Uterus (tissue), 2 donors: ENCODE data around the gene C16orf95.

Experiments
- POLR2A ChIP-seq, 2 donors: fragments of 450-650 bp; IDR thresholded peaks; one replicate each; pipeline ENCODE4 v1.6.1; 2016; ENCODE audit warnings: antibody characterized with exemption in 2 of 2, mild to moderate bottlenecking in 1 of 2, moderate library complexity in 1 of 2
- TF ChIP-seq, protein P1 (sequence below), 4 experiments: fragments of 200-600 bp in 2 of 4; fragments of 450-650 bp in 2 of 4; sonication (generic) in 2 of 4; IDR thresholded peaks; one replicate each; pipeline ENCODE4 v1.5.1; 2016 to 2019; ENCODE audit warnings: antibody characterized with exemption in 4 of 4, mild to moderate bottlenecking in 2 of 4, moderate library complexity in 1 of 4

DNA sequence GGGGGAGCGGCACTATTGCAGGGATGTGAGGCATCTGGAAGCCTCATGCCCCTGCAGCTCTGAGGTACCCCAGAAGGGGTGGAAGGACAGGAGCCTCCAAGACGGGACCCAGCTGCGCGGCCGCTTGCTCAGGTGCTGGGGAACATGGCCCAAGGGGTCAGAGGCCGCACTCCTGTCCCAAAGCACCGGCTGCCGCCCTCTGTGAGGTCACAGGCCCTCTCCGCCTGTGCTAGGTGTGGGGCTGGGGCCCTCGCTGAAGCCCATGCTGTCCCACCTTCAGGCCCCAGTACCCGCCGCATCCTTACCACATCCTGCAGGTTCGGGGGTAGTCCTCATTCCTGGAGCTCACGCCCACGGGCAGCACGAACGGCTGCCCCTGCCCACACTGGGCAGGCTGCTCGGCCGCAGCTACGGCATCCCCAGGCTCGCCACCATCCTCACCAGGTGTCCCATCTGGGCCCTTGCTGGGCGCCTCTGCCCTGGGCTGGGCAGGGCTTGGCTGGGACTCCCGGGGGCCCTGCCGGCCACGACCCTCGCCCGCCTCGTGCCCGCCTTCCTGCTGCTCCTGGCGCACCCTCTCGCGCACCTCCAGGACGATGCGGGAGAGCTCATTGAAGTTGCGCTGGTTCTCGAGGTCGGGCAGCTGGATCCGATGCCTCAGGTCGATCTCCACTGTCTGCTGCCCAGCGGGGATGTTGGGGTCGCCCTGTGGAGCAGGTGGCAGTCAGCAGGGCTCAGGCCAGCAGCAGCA, 16.6 kb upstream of the C16orf95 start:
- TF ChIP-seq, protein P1, sequence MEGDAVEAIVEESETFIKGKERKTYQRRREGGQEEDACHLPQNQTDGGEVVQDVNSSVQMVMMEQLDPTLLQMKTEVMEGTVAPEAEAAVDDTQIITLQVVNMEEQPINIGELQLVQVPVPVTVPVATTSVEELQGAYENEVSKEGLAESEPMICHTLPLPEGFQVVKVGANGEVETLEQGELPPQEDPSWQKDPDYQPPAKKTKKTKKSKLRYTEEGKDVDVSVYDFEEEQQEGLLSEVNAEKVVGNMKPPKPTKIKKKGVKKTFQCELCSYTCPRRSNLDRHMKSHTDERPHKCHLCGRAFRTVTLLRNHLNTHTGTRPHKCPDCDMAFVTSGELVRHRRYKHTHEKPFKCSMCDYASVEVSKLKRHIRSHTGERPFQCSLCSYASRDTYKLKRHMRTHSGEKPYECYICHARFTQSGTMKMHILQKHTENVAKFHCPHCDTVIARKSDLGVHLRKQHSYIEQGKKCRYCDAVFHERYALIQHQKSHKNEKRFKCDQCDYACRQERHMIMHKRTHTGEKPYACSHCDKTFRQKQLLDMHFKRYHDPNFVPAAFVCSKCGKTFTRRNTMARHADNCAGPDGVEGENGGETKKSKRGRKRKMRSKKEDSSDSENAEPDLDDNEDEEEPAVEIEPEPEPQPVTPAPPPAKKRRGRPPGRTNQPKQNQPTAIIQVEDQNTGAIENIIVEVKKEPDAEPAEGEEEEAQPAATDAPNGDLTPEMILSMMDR (IDR thresholded peaks at IDR 0.05): no peak
- TF ChIP-seq POLR2A (IDR thresholded peaks at IDR 0.05): no peak
